H1 (cell line): ENCODE results near the gene ABCA1. TPM values are rescaled to one million over a fixed set of nuclear protein-coding genes. Genes with fewer than 3 reads are reported as not detected.

ENCODE experiments used
- SP4 ChIP-seq: IDR thresholded peaks from 2 replicates; pipeline ENCODE4 v1.6.1; 2012; ENCODE audit warnings: low read length, inconsistent platforms
- polyA plus RNA-seq, 7 experiments: library from polyadenylated mRNA; depleted of rRNA in 3 of 7; stranded (reverse) in 5 of 7; unstranded in 2 of 7; fragments of >200 nt in 5 of 7; fragments of 200-250 nt in 2 of 7; gene quantifications; 1 replicate in 5 of 7; 2 replicates in 1 of 7; 4 replicates in 1 of 7; pipeline versions ENCODE4 v1.2.1 to v1.2.3, GENCODE V29; 2011 to 2013; ENCODE audit warnings: missing spikeins in 2 of 7, mixed read lengths in 2 of 7
- total RNA-seq: library from RNA; stranded (reverse); fragmentation: NEBNext Ultra II Directional; extraction: Animal tissue kit (Norgen Biotek cat#: 25700); gene quantifications from 2 replicates; pipeline ENCODE4 v1.2.1, GENCODE V29; 2021

ABCA1 gene
- total and polyA plus RNA-seq, 2 of the 8 experiments (the other 6 are each of a cell fraction or from before 2014, with no cell fraction given): 6.9 to 7.8 TPM

GRCh38 chr9:104885818-104886709 is 41.9 kb downstream of the ABCA1 start (continued):
- TF ChIP-seq SP4: peak; percentile 47; the same call in 1 of the 2 replicates
